Stimulated activated CD4-positive, alpha-beta T cell treated with anti-CD3 and anti-CD28 coated beads, Interleukin-1b, Interleukin-23, amount 100 ng/mL, for 4 hours (primary cell): ENCODE data around the gene TRPV5.

ENCODE experiments used
- DNase-seq, 2 donors: peaks; one replicate each; pipeline ENCODE4 v3.0.0-alpha.2; 2020; ENCODE audit warnings: low read depth in 2 of 2

TRPV5 gene

GRCh38 chr7:142940966-142941535 lies 7.5 kb upstream of the TRPV5 start:
- DNase-seq: no peak

- DNase-seq: no peak
Observed at GRCh38 chr7:142939226-142939910, 5.8 kb upstream of the TRPV5 start, which contains the start of gene LLCFC1. TSS of gene LLCFC1 (plus strand) at chr7:142939484. CDS start at chr7:142939622, 138 bp downstream.

- DNase-seq: no peak
Observed at GRCh38 chr7:142938611-142939010, 5.1 kb upstream of the TRPV5 start.

- DNase-seq: no peak
Observed at GRCh38 chr7:142935941-142936565, 2.5 kb upstream of the TRPV5 start.

DNA sequence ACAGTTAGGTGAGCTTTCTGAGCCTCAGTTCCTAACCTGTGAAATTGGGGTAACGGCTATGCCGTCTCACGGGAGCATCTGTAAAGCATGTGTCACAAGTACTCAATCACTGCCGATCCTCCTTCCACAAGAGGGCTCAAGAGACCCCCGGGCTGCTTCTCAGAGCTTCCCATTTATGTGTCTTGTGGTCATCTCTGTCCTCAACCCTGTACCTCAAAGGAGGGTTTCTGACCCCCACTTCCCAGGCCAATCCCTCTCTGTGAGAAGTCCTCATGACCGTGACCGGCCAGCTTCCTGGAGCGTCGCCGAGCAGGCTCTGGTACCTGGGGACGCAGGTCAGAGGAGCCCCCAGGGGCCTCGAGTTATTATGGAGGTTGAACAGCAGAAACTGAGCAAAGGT lies 510 bp upstream of the TRPV5 start:
- no peak for DNase-seq

DNA sequence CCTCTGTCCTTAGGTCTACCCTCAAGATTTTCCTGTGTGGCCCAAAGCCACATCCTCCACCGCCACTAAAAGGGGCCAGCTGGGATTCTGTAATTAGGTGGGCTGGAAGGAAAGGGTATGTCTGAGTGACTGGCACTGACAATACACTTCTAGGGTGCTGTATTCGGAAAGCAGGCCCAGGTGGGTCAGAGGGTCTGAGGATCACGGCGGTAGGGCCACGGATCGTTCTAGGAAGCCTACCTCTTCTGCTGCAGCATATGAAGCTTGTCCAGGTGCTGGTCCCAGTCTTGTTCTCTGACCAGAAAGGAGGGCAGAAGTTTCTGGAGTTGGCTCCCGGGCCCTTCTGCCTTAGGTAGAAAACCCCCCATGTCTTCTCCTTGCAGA lies 462 bp downstream of the TRPV5 start:
- DNase-seq: no peak

GRCh38 chr7:142932386-142933091 lies 1.0 kb downstream of the TRPV5 start:
- no peak for DNase-seq

- DNase-seq: no peak
Observed at GRCh38 chr7:142930126-142930730, 3.3 kb downstream of the TRPV5 start.

DNA sequence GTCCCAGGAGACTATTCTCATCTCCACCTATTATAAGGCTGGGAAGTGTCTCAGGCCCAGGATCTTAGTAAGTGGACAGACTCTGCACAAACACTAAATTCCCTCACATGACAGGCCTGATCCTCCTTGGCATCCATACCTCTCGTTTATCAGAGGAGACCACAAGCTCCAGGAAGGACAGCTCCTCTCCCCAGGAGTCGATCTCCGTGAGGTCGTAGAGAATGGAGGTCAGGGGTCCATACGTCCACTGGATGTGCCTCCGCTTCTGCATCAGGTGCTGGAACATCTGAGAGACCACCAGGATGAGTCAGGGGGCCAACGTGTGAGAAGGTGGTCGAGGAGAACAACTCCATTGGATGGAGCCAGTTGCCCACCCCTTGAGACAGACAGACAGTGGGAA lies 5.6 kb downstream of the TRPV5 start:
- no peak for DNase-seq

DNA sequence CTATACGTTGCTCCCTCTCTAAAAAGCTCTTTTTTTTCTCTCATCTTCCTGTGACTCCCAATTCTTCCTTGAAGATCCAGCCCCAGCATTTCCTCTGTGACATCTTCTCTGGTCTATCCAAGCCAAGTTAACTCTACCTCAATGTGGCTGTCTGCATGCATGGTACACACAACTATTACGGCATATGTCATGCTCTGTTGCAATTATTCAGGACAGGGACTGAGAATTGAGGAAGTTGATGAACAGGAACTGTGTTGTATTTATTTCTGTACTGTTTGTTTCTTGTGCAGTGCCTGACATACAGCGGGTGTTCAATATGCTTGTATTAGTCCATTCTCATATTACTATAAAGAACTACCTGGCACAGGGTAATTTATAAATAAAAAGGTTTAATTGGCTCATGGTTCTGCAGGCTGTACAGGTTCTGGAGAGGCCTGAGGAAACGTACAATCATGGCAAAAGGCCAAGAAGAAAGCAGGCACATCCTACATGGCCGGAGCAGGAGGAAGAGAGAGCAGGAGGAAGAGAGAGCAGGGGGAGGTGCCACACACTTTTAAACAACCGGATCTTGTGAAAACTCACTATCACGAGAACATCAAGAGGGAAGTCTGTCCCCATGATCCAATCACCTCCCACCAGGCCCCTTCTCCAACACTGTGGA lies 6.3 kb downstream of the TRPV5 start:
- DNase-seq: no peak

DNA sequence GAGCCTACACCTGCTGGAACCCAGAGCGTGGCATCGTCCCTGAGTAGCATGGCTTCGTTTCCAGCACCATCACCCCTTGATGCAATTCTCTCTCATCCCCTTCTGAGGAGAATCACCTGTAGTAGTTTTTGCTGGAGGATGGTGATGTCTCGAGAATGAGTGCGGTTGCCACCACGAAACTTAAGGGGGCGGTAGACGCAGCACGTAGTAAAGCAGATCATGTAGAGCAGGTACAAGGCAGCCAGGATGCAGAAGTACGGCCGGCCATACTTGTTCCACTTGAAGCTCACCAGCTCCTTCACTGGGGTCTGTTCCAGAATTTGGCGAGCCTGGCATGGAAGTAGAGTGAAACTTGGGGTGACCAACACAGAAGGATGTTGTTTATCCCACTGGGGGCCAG lies 8.1 kb downstream of the TRPV5 start:
- DNase-seq: no peak

DNA sequence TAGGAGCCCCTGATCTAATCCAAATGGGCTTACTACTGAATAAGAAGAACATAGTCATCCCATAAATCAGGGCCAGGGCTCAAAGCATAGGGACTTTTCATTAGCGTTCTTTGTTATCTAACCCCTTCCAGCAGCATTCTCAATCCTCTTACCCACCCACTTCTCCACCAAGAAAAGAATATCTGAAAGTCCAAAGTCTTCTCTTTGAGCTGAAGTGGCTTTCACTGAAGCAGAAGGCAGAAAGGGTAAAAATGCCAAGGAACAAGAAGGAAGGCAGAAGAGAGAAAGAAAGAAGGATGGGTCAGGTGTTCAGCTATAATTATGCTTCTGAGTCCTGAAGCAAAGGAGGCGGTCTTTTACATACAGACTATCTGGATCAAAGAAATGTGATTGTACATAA lies 10.2 kb downstream of the TRPV5 start:
- no peak for DNase-seq

DNA sequence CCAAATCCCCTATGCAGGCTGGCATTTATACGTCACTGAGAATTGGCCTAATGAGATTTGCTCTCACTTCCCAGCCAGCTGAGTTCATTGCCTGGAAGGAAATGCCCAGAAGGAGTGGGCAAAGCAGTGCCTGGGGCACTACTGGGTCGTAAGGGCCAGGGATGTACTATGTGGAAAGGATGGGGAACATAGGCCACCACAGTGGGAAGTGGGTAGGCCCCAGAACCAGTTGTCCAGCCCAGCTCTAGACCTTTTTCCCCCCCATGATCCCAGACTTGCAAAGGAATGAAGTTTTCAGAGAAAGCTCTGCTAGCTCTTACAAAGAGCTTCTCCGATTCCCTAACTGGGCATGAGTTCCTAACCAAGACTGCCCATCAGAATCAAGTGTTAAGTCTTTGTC lies 13.9 kb downstream of the TRPV5 start:
- no peak for DNase-seq

- no peak for DNase-seq
Observed at GRCh38 chr7:142918901-142919300, 14.6 kb downstream of the TRPV5 start.

DNA sequence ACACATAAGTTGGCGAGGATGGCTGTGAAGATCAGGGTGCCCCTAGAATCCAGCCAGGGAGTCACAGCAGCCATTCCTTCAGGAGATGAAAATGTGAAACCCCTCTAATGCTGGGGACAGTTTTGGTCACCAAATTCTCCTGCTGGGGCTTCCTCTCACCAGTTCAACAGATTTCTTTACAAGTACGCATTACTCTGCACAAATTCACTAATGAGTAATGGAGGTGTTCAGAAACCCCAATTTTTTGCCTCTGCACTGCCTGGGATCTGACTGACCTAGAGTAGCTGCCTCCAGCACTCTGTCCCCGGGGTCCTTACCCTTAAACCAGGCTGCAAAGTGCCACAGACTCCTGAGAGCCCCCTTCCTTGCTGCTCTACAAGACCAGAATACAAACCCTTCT lies 16.1 kb downstream of the TRPV5 start:
- DNase-seq: no peak

GRCh38 chr7:142916508-142916907 lies 17.0 kb downstream of the TRPV5 start:
- DNase-seq: no peak

DNA sequence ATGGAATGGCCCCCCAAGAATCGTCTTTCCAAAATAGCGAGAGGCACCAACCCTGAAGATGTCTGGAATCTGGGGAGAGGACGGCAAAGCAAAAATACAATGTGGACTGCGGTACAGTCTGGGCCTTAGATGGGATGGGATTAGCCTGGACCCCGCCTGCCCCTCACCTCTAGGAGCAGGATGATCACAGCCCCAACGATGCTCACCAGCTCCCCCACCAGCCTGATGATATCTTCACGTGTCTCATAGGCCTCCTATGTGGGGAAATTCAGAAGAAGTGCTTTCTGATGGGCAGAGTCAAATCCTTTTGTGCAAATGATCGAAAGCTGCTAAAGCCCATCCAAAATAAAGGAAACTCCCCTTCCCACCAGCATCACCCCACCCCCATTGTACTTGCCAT lies 18.2 kb downstream of the TRPV5 start:
- DNase-seq: no peak

DNA sequence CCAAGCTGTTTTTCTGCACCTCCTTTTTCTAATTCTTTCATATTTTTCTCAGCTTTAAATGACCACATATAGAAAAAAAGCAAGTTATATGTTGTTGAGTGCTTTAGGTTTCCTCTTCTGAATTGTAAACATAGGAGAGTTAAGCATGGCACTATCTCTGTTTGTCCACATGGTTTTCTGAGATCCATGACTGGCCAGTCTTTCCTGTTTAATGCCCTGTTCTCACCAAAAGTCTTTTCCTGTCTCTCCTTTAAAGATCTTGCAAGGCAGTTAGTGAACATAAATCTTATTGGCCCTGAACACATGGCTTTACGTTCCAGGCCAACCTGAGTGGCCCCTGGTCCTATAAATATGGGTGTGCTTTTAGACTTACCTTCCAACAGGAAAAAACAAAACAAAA lies 19.4 kb downstream of the TRPV5 start:
- no peak for DNase-seq

- DNase-seq: no peak
Observed at GRCh38 chr7:142913566-142913965, 20.0 kb downstream of the TRPV5 start.

- DNase-seq: no peak
Observed at GRCh38 chr7:142913051-142913450, 20.5 kb downstream of the TRPV5 start.

- DNase-seq: no peak
Observed at GRCh38 chr7:142910481-142910880, 23.1 kb downstream of the TRPV5 start.

GRCh38 chr7:142910031-142910433 lies 23.5 kb downstream of the TRPV5 start:
- DNase-seq: no peak
